HT1080 (cell line): ENCODE measurements around the gene UGT2B15. TPM values are rescaled to one million over a fixed set of nuclear protein-coding genes. Genes with fewer than 3 reads are reported as not detected.
"Not testable (repeated sequence)": the region's sequence is repeated elsewhere in the genome, so short reads cannot be mapped to it uniquely, and the experiment has no call there.

ENCODE experiments used
- DNase-seq: peaks from one replicate; pipeline ENCODE4 v3.0.0-alpha.2; 2015; ENCODE audit warnings: low read depth
- total RNA-seq: library from RNA; depleted of rRNA; stranded (reverse); fragments of >200 nt; shearing (Covaris generic); gene quantifications from 2 replicates; pipeline ENCODE4 v1.2.3, GENCODE V29; 2014; rRNA removed

Gene UGT2B15
- total RNA-seq, 1 experiment from 2014 or later = not detected

DNA sequence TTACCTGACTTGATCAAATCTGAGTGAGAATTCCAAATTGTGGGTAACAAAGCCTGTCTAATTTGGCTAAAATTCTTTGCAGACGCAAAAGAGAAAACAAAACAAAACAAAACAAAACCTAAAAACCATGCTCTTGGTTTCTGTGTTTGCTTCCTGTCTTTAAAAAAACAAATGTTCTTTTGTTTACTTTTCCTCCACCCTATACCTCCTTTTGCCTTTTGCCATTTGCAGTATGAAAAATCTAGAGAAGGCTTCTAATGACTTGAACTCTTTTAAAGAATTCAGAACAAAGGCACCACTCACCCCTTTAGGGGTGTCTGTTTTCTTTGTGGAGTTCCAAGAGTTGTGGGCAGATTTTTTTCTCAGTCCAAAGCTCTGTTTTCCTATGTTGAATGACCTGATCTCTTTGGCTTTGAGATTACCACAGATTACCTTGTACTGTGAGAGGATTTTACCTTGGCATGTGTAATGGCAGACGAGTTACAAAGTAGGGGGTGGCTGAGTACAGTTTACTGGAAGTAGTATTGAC, 13.9 kb downstream of the UGT2B15 start:
- DNase-seq = not testable (repeated sequence)

DNA sequence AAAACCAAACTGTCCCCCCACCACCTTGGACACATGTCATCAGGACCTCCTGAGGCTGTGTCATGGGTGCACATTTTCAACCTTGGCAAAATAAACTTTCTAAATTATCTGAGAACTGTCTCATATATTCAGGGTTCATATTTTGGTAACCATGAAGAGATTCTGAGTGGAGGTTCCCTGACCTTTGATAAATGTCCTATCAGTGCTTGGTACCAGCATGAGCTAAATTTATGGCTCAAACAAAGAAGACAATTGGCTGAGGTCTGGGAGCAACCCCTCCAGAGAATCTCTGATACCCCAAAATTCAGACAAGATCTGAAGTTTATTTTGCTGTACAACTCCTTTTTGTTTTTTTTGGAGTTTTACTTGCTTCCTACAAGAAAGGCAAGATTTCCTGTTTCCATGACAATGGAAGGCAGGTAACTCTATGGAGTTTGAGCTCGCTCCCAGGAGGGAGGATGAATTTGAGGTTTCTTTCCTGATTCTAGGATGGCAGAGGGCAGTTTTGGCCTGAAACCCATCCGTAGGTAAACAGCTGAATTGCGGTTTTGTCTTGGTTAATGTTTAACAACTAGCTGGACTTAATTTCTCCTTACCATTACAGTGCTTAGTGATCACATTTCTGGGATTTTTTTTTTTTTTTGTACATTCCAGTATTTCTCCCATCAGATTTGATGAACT, 14.5 kb downstream of the UGT2B15 start:
- no peak for DNase-seq

DNA sequence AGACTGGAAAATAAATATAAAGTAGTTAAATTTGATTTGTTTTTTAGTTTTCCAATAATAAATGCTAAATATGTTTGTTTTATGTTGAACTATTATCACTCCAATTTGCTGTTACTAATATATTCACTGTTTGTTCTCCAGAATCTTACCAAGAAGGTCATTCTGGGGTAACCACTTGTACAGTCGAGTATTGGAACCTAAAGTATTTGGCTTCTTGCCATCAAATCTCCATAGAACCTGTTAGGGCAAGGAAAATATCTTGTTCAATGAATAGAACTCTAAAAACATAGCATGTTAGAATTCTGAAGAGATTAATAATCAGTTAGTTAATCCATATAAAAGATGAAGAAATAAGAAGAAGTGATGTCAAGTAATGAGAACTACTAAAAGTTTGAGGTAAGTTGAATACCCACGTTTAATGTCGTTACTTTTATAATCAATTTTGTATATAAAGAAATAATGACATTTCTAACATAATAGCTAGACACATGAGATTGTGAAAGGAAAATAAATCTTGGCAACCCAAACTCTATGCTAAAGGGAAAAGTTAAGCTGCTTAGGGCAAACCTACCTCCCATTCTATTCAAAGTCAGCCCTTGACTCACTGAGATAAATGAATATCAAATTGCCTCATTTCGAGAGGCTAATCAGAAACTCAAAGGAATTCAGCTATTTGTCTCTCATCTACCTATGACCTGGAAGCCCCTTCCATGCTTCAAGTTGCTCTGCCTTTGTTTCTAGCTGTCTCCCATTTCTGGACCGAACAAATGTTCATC, 15.3 kb downstream of the UGT2B15 start:
- no peak for DNase-seq

DNA sequence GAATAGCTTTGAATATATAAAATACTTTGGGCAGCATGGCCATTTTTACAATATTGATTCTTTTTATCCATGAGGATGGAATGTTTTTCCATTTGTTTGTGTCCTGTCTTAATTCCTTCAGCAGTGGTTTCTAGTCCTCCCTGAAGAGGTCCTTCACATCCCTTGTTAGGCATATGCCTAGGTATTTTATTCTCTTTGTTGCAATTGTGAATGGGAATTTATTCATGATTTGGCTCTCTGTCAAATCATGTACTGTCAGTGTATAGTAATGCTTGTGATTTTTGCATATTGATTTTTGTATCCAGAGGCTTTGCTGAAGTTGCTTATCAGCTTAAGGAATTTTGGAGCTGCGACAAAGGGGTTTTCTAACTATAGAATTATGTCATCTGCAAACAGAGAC, 18.5 kb downstream of the UGT2B15 start:
- no peak for DNase-seq

DNA sequence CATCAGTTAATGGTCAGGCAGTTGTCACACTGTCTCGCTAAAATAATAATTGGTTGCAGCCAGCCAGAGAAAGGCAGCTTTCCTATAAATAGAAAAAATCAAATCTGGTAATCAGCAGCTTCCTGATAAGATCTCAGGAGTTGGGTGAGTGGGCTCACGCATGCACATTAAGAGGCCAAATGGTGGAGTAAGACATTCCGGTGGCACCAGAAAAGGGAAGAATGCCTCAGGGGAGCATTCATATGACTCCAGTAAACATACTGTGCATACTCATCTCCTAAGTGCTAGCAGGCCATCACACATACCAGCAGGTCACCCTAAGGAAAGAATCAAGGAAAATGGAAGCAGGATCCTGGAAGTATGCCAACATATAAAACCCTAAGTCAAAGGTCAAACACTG, 40.1 kb downstream of the UGT2B15 start:
- DNase-seq = no peak

DNA sequence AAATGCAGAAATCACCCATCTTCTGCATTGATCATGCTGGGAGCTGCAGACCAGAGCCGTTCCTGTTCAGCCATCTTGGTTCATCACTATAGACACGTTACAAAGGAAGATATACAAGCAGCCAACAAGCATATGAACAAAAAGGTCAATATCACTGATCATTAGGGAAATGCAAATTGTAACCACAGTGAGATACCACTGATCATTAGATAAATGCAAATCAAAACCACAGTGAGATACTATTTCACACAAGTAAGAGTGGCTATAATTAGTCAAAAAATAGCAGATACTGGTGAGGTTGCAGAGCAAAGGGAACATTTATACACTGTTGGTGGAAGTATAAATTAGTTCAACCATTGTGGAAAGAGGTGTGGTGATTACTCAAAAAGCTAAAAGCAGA, 47.7 kb downstream of the UGT2B15 start:
- not testable (repeated sequence) for DNase-seq

DNA sequence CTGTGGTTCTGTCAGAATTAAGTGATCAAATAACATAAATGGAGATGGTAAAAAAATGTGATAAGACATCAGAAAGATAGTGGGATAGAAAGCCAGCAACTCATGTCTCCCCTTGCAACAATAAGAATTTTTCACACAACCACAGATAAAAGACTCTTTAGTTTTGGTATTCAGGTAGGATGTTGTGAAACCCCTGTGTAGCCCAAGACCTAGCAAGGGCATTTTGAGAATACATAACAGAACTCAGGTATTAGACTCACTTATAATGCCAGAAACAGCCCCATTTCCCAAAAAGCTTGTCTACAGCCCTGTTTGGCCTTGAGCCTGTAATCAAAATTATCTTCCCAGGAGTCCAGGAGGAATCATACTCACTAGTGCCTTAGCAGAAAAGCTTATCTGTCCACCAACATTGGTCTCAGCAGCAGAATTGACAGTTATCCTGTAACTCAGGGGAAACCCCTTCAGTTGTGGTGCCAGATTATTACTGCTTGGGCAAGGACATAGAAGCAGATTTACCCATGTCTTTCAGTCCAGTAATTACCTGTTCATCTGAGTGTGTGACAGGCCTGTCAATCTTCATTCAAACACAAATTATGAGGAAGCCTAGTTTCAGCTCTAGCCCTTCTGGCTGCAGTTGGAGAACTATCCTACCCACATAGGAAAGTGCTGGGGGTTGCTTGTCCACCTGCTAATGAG, 53.3 kb downstream of the UGT2B15 start:
- no peak for DNase-seq

DNA sequence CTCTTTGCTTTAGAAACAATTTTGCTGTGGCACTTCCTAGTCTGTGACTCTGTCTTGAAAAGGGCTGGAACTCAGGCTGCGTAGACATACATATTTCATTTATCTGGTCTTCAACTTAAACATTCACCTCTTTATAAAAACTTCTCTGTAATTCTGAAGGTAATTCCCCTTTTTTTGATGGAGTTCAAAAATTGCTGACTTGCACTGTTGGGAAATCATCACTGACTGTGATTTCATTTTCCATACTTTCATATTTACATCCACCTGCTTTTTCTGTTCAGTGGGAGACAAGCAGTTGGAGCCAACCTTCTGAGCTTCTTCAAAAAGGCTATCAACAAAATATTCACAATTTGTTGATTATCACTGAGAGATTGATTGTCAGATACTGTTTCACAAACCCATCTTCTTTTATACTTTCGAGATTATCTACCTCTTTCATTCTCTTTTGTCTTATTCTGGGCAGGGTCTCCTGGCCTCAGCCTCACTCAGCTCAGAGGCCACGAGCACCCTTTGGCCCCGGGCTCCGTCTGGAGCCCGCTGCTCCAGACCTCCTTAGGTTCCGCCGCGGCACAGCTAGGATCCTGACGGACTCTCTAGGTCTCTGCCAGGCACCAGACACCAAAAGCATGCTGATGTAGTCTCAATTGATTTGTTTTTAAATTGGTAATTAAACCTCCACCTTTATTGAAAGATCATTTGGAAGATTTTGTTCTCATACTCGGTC, 54.6 kb downstream of the UGT2B15 start:
- no peak for DNase-seq

DNA sequence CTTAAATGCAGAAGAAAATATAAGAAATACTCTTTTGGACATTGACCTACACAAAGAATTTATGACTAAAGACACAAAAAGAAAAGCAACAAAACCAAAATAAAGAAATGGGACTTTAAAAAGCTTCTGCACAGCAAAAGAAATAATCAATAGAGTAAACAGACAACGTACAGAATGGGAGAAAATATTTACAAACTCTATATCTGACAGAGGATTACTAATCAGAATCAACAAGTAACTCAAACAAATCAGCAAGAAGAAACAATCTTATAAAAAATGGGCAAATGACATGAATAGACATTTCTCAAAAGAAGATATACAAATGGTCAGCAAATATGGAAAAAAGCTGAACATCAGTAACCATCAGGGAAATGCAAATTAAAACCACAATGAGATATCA, 56.7 kb downstream of the UGT2B15 start:
- DNase-seq = no peak

DNA sequence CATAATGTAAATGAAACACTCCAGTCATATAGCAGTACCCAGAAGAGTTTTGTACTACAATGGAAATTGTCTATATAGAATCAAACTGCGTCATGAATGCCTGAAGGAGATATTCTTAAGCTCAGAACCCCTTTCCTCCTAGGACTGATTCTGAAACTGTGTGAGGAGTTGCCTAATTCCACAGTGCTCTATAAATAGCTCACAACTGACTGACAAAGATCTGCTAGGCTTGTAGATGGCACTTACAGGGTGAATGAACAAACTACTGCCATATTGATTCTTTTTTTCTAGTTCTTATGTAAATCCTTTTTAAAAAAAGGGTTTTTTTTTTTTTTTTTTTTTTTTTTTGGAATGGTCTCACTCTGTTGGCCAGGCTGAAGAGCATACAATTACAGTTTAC, 64.2 kb downstream of the UGT2B15 start:
- no peak for DNase-seq

DNA sequence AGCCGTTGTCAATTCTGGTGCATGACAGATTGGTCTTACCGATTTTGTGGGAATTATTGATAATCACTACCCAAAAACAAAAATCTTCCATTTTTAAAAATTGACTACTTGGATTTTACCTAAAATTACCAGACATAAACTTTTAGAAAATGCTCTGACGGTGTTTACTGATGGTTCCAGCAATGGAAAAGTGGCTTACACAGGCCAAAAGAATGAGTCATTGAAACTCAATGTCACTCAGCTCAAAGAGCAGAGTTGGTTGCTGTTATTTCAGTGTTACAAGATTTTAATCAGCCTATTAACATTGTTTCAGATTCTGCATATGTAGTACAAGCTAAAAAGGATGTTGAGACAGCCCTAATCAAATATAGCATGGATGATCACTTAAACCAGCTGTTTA, 71.3 kb downstream of the UGT2B15 start:
- peak; percentile 5 for DNase-seq

DNA sequence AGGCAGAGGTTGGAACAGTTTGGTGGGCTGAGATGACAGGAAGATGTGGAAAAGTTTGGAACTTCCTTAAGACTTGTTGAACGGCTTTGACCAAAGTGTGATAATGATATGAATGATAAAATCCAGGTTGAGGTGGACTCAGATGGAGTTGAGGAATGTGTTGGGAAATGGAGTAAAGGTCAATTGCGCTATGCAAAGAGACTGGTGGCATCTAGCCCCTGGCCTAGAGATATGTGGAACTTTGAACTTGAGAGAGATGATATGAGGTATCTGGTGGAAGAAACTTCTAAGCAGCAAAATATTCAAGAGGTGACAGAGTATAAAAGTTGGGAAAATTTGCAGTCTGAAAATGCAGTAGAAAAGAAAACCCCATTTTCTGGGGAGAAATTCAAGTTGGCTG, 73.0 kb downstream of the UGT2B15 start:
- DNase-seq = no peak

Other genes with a start within 250 kb of the UGT2B15 start
- gene TMPRSS11E, start 223.2 kb downstream of the UGT2B15 start, total RNA-seq = 0.30 TPM in 1 of 2 replicates, not detected in the other
- gene UGT2B17, start 94.3 kb downstream of the UGT2B15 start, total RNA-seq = not detected in 2 replicates
- gene UGT2B10, start 145.3 kb upstream of the UGT2B15 start, total RNA-seq = not detected in 2 replicates